HEK293T (cell line): ENCODE measurements around the gene NR4A1.

Source experiments
- CTCF ChIA-PET: fragments of 350-600 bp; formaldehyde crosslinking; extraction: SDS; loops from one replicate; lab custom pipeline; 2021; ENCODE audit warnings: antibody characterized with exemption, inconsistent platforms; lab: Yijun Ruan, JAX
- POLR2A ChIA-PET: fragments of 350-600 bp; formaldehyde crosslinking; extraction: SDS; loops from one replicate; lab custom pipeline; 2020; ENCODE audit warnings: antibody characterized with exemption, inconsistent platforms; lab: Yijun Ruan, JAX
- DNase-seq: peaks from one replicate; pipeline ENCODE4 v3.0.0; 2012; ENCODE audit warnings: mixed read lengths; ENCODE audit errors: extremely low spot score
- ARNT ChIP-seq: fragments of 450-650 bp; IDR thresholded peaks from 2 replicates; pipeline ENCODE4 v1.6.1; 2017; ENCODE audit warnings: mild to moderate bottlenecking
- BHLHE40 ChIP-seq: fragments of 450-650 bp; IDR thresholded peaks from 2 replicates; pipeline ENCODE4 v1.6.1; 2016; ENCODE audit warnings: mild to moderate bottlenecking, moderate library complexity, borderline replicate concordance
- CTBP1 ChIP-seq: fragments of 450-650 bp; IDR thresholded peaks from 2 replicates; pipeline ENCODE4 v1.6.1; 2016; ENCODE audit warnings: borderline replicate concordance
- ELF4 ChIP-seq: fragments of 450-650 bp; IDR thresholded peaks from 2 replicates; pipeline ENCODE4 v1.6.1; 2017; ENCODE audit warnings: antibody characterized with exemption
- FOXA1 ChIP-seq: fragments of 450-650 bp; IDR thresholded peaks from 2 replicates; pipeline ENCODE4 v1.6.1; 2016; ENCODE audit warnings: mild to moderate bottlenecking
- FOXK2 ChIP-seq: fragments of 450-650 bp; IDR thresholded peaks from 2 replicates; pipeline ENCODE4 v1.6.1; 2016; ENCODE audit warnings: mild to moderate bottlenecking
- FOXM1 ChIP-seq: fragments of 450-650 bp; IDR thresholded peaks from 2 replicates; pipeline ENCODE4 v1.6.1; 2017; ENCODE audit warnings: mild to moderate bottlenecking, borderline replicate concordance
- HDGF ChIP-seq: fragments of 450-650 bp; IDR thresholded peaks from 2 replicates; pipeline ENCODE4 v1.6.1; 2017; ENCODE audit warnings: antibody characterized with exemption, borderline replicate concordance
- L3MBTL2 ChIP-seq: fragments of 450-650 bp; conservative IDR thresholded peaks from 2 replicates; pipeline ENCODE4 v1.6.1; 2016; ENCODE audit warnings: mild to moderate bottlenecking
- LEF1 ChIP-seq: fragments of 450-650 bp; IDR thresholded peaks from 2 replicates; pipeline ENCODE4 v1.6.1; 2017; ENCODE audit warnings: mild to moderate bottlenecking, borderline replicate concordance
- NFRKB ChIP-seq: fragments of 450-650 bp; IDR thresholded peaks from 2 replicates; pipeline ENCODE4 v1.6.1; 2016; ENCODE audit warnings: mild to moderate bottlenecking, moderate library complexity
- SP1 ChIP-seq: fragments of 450-650 bp; IDR thresholded peaks from 2 replicates; pipeline ENCODE4 v1.6.1; 2017
- SUZ12 ChIP-seq: fragments of 450-650 bp; IDR thresholded peaks from 2 replicates; pipeline ENCODE4 v1.6.1; 2016; ENCODE audit warnings: mild to moderate bottlenecking
- TARDBP ChIP-seq: fragments of 450-650 bp; IDR thresholded peaks from 2 replicates; pipeline ENCODE4 v1.6.1; 2016
- ZNF384 ChIP-seq: fragments of 450-650 bp; IDR thresholded peaks from 2 replicates; pipeline ENCODE4 v1.6.1; 2016
- TF ChIP-seq, protein P1 (sequence below): fragments of 450-650 bp; IDR thresholded peaks from 2 replicates; pipeline ENCODE4 v1.6.1; 2016

NR4A1 gene

GRCh38 chr12:52079576-52080402 is 28.5 kb downstream of the NR4A1 start, which contains the start of gene SMIM41:
SMIM41 (plus strand) TSS chr12:52079704; CDS start chr12:52079780, 76 bp downstream.
- no peak for DNase-seq
- TF ChIP-seq SUZ12 (no peak), TARDBP (no peak), ZNF384 (no peak)
- CTCF ChIA-PET = interaction anchor here (7.3 kb wide), 1 partner anchor 54 kb away, joined by 93 read pairs; no protein-coding TSS in a partner anchor
- POLR2A ChIA-PET = interaction anchor here (1.7 kb wide), 1 partner anchor 48 kb away, joined by 7 read pairs; no protein-coding TSS in a partner anchor

DNA sequence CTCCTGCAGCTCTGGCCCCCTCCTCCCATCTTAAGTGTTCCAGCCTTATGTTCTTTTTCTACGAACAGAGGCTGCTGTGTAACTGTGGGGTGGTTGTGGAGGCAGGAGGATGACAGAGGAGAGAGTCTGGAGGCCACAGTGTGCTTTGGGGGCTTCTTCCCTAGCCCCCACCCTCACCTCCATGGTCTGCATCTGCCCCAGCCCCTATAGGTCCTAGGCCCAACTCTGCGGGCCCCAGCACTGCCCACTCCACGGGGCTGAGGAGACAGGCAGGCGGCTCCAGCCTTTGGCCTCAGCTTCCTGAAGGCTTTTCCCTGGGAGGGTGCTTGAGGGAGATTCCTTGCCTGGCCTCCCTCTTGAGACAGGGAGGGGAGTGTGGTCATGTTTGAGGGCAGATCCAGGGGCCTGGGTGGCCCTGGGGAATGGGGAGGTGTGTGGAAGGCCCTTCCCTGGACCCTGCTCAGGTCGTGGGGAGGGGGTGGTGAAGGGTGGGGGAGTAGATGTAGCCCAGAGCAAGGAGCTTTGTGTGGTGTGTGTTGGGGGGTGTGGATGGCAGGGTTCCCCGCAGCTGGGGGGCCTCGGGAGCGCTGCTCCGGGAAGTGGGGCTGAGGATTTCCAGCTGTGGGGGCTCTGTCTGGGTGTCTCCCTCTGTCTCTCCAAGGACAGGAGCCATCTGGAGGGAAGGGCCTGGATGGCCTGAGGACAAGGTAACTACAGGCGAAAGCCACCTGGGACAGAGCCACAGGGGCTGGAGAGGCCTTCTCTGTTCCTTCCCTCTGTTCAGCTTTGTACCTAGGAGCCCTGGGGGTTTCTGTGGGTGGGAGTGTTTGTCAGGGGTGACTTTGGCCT is 29.4 kb downstream of the NR4A1 start:
- ChIA-PET POLR2A (interaction anchor here (1.0 to 2.0 kb wide), 3 partner anchors 11 to 55 kb away, joined by 5 to 10 read pairs (median 7); partner anchors contain the start of gene ATG101), CTCF (interaction anchor here (1.9 to 7.3 kb wide), 2 partner anchors 49 to 55 kb away, joined by 8 to 93 read pairs; no protein-coding TSS in a partner anchor)
- TF ChIP-seq BHLHE40 (no peak), FOXK2 (no peak), L3MBTL2 (no peak), ZNF384 (no peak), ELF4 (no peak), NFRKB (no peak), SUZ12 (no peak), TARDBP (no peak), CTBP1 (no peak), LEF1 (no peak), FOXM1 (no peak), HDGF (no peak), ARNT (no peak), SP1 (no peak)
- TF ChIP-seq, protein P1, sequence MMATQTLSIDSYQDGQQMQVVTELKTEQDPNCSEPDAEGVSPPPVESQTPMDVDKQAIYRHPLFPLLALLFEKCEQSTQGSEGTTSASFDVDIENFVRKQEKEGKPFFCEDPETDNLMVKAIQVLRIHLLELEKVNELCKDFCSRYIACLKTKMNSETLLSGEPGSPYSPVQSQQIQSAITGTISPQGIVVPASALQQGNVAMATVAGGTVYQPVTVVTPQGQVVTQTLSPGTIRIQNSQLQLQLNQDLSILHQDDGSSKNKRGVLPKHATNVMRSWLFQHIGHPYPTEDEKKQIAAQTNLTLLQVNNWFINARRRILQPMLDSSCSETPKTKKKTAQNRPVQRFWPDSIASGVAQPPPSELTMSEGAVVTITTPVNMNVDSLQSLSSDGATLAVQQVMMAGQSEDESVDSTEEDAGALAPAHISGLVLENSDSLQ = no peak
- DNase-seq = no peak

- TF ChIP-seq BHLHE40 (no peak), SP1 (no peak), LEF1 (no peak)
- CTCF ChIA-PET = interaction anchor here (1.9 to 7.3 kb wide), 2 partner anchors 50 to 55 kb away, joined by 8 to 93 read pairs; no protein-coding TSS in a partner anchor
- no peak for DNase-seq
- POLR2A ChIA-PET = interaction anchor here (1.0 to 2.0 kb wide), 3 partner anchors 11 to 56 kb away, joined by 5 to 10 read pairs (median 7); partner anchors contain the start of gene ATG101
Observed at GRCh38 chr12:52081263-52081733, 30.1 kb downstream of the NR4A1 start.

DNA sequence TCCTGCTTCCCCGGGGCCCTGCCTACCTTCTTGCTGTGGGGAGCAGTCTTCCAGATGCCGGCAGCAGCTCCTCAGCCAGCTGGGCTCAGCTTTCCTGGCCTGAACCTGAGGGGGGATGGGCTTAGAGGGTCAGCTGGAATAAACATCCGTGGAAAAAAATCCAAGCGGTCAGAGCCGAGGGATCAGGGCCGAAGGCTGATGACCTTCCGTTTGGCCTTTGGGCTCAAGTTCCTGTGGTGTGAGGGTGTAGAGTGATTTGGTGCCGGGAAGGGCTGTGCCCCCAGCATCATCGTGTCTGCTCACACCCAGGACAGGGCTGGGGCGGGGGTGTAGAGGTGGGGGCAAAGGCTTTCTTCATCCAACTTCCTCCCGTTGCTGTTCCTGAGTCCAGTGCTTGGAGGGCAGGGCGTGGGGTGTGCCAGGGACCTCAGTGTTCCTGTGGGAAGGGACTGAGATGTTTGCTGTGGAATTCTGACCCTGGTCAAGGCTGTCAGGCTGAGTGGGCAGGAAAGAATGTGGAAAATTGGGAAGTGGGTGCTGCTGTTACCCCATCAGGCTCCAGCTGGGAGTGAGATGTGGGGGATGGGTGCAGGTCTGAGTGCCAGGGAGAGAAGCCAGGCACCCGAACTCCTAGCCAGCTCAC is 30.9 kb downstream of the NR4A1 start:
- ChIA-PET POLR2A (interaction anchor here (1.0 to 2.0 kb wide), 4 partner anchors 12 to 58 kb away, joined by 4 to 10 read pairs (median 5); partner anchors contain the start of gene ATG101), CTCF (interaction anchor here (0.5 to 7.3 kb wide), 8 partner anchors 9 to 549 kb away, joined by 3 to 93 read pairs (median 4); no protein-coding TSS in a partner anchor)
- TF ChIP-seq FOXK2 (no peak), FOXM1 (no peak), TARDBP (no peak), NFRKB (no peak), ZNF384 (no peak), BHLHE40 (no peak), CTBP1 (no peak), LEF1 (no peak), ELF4 (no peak), L3MBTL2 (no peak), HDGF (no peak), ARNT (no peak), SUZ12 (no peak), FOXA1 (no peak), SP1 (no peak)
- TF ChIP-seq, protein P1 = no peak
- no peak for DNase-seq

DNA sequence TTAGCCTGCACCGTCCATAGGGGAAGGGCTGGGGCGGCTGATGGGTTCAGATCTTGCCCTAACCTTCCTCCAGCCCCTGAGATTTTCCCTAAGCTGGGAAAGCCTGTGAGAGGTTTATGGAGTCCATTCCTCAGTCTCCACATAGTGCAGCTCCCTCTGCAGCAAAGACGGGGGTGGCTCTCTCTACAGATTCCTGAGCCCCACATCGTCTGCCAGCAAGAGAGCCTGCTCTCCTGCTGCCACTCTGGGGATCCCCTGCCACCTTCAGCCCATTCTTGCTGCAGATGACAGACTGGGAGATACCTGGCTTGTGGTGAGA is 31.4 kb downstream of the NR4A1 start:
- TF ChIP-seq SUZ12 (no peak), FOXK2 (no peak), TARDBP (no peak), ELF4 (no peak), LEF1 (no peak), NFRKB (no peak), FOXA1 (no peak), ZNF384 (no peak), FOXM1 (no peak), L3MBTL2 (no peak), HDGF (no peak), BHLHE40 (no peak), ARNT (no peak), CTBP1 (no peak), SP1 (no peak)
- TF ChIP-seq, protein P1 = no peak
- CTCF ChIA-PET = interaction anchor here (0.5 to 7.3 kb wide), 8 partner anchors 9 to 550 kb away, joined by 3 to 93 read pairs (median 4); no protein-coding TSS in a partner anchor
- no peak for DNase-seq
- POLR2A ChIA-PET = interaction anchor here (1.1 kb wide), 2 partner anchors 50 to 59 kb away, joined by 4 to 5 read pairs; no protein-coding TSS in a partner anchor
